HG02610 (cell line): Measurements from ENCODE around the gene PRCP.
A peak's percentile ranks its signal among the peaks of the same experiment; 100 is the strongest.
"Not testable (repeated sequence)": the region's sequence is repeated elsewhere in the genome, so short reads cannot be mapped to it uniquely, and the experiment has no call there.

ENCODE experiments used
- ATAC-seq: cut with Tn5 transposase; IDR thresholded peaks from one replicate; pipeline ENCODE4 v1.9.1; 2021; ENCODE audit warnings: mild to moderate bottlenecking, moderate library complexity; ENCODE audit not compliant: unreplicated experiment

PRCP gene

DNA sequence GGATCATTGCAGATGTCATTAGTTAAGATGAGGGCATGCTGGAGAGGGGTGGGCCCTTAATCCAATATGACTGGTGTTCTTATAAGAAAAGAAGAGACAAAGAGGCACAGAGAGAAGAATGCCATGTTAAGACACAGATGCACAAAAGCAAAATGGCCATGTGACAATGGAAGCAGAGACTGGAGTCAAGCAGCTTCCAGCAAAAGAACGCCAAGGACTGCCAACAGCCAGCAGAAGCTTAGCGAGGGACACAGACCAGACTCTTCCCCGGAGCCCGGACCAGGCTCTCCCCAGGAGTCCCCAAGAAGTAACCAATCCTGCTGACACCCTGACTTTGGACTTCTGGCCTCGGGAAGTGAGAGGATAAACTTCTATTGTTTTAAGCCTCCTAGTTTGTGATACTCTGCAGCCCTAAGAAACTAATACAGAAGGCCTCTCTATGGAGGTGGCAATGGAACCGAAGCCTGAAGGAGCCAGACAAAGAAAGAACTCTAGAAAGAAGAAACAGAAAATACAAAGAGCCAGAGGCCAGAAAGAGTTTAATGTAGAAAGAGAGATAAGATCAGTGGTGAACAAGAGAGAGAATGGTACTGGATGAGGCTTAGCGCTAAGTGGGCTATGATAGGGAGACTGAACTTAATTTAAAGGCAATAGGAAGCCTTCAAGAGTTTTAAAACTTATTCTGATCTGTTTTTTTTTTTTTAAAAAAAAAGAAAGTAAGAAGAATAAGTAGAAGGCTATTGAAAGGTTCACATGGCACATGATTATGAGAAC lies 27.7 kb downstream of the PRCP start:
- no peak for ATAC-seq

DNA sequence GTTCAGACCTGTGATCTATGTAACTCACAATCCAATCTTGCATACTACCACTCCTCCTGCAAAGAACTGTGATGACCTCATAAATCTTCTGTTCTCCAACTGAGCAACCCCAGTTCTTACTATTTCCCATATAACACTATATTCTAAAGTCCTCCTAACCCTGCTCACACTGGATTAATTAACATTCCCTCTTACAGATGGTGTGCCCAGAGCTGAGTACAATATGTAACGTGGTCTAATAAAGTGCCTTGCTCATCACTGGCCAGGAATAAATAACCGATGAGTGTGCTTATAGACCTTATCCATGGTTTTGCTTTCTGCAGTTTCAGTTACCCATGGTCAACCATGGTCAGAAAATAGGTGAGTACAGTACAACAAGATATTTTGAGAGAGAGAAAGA lies 28.6 kb downstream of the PRCP start:
- no peak for ATAC-seq

GRCh38 chr11:82869657-82870056 lies 30.6 kb downstream of the PRCP start:
- ATAC-seq, result no peak

DNA sequence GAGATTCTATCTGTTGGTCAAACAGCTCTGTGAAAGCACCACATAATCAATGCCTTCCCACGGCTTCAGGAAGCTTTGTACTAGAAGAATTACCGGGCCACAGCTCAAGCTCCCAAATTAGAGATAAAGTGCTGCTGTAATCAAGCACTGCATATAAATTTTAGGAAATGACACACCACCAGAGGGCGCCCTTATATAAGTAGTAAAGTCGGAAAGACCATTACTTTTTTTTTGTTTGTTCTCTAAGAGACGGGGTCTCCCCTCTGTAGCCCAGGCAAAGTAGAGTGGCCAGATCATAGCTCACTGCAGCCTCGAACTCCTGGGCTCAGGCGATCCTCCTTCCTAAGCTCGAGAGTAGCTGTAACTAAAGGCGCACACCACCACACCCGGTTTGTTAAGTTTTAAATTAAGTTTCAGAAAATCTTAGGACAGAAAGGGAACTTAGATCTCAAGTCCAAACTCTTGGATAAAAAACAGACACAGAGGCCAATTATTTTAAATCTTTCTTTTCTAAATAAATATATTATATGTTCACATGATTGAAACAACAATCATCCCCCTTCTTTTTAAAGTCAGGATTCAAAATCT lies 32.6 kb downstream of the PRCP start:
- peak; percentile 39 for ATAC-seq

DNA sequence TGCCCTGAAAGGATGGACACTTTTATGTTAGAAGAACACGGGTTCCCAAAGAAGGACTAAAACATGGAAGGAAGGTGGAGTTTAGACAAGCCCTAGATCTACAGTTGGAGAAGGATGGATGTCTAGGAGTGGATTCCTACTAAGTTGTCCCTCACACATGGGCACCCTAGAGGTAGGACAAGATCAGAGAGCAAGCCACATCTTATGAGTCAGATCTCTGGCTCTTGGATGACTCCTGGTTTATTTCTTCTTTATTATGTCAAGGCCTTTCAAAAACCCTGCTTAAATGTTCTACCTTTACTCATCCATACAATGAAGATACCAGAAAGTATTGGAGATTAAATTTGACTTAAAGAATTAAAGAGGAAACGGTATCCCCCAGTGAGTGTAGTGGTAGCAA lies 34.4 kb downstream of the PRCP start:
- ATAC-seq, result no peak

DNA sequence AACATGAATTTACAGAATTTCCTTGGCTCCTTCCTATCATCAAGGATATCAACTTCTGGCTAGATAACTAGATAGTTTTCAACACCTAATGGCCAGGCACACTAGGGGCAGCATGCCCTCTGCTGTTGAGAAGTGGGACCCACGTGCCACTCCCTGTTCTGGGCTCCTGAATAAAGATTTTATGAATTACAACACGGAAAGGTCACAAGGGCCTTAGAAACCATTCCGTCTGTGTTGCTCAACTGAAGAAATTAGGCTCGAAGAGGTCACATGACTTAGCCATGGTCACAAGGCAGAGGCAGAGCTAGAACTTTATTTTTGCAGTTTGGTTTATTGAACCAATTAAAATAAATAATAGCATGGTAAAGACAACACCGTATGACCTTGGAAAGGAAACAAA lies 36.0 kb downstream of the PRCP start:
- peak; percentile 67 for ATAC-seq

DNA sequence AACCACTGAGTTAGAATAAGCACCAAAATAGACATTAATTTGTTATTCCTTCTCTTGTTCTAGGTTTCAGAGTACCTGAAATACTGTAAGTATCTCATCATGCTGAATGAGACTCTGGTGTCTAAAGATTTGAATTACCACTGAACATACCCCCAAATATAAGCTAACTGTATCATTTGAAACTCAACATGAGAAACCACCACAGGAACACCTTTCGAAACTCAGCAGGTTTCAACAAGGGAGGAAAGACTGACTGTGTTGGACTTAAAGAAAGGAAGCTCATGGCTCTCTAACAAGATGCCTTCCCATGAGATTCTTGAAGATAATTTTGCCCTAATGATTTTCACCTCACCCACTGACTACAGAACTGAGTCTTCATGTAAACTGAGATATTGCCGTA lies 37.0 kb downstream of the PRCP start:
- no peak for ATAC-seq

DNA sequence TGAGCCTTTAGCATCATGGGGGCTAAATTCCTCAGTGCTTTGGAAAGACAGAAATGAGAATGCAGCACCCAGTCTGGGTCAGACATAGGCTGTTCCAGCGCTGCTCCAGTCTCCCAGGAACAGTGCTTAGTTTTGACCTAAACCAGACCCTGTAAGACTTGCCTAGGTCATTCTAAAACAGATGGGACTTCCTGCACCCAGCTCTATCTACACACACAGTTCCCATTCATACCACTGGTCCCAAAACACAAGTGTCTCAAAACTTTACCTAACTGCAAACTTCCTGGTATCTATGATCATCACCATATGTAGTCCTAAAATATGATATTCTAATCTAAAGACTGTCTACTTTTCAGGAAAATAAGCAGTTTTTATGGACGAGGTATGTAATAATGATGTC lies 37.9 kb downstream of the PRCP start:
- no peak for ATAC-seq

DNA sequence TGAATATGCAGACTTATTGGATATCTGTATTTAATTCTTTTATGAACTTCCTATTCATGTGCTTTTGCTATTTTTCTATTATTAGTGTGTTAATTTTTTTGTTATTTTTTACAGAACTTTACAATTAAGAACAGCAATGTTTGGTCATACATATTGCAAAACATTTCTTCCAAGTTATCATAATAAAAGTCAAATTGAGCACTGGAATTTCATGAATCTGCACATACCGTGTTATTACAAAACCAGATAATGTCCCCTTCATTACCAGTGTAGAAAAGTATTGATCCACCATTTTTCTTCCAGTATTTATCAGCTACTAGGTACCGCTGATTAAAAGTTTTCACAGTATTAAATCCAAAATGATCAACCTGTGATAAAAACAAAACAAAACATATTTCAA lies 40.5 kb downstream of the PRCP start:
- no peak for ATAC-seq

DNA sequence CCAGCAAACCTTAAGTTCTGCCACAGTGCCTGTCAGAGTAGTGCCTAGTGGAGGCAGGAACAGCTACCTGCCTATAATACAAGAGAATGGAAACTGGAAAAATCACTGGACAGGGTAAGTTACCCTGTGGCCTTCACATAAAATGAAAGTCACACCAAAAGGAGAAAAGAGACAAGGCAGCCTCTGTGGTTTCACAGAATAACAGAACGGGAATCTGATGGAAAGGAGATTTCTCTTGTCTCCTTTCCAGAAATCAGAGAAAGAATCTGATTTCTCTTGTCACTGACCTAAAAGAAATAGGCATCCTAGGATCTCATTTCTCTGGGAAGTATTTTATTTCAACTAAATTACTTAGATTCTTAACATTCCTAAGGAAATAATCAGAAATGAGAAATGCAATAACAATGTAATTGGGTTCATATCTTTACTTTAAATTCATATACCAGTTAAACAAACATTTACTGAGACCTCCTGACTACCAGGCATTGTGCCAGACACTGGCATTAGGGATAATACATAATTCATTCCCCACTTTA lies 41.6 kb downstream of the PRCP start:
- ATAC-seq, result no peak

DNA sequence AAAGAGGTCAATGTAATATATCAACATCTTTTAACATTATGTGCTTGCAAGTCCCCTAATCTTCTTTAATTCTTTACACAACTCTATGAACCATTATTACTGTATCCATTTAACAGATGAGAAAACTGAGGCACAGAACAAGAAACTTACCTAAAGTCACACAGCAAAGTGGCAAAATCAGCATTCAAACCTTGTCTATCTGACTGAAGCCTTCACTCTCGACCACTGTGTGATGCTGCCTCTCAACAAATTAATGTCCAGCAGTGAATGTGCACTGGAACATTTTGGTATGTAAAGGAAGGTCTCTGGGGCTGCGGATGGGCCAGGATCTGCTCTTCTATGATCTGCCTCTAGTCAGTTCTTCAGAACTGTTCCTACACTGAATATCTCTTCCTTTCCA lies 42.1 kb downstream of the PRCP start:
- ATAC-seq, result no peak

GRCh38 chr11:82857145-82857544 lies 43.1 kb downstream of the PRCP start:
- ATAC-seq, result no peak

DNA sequence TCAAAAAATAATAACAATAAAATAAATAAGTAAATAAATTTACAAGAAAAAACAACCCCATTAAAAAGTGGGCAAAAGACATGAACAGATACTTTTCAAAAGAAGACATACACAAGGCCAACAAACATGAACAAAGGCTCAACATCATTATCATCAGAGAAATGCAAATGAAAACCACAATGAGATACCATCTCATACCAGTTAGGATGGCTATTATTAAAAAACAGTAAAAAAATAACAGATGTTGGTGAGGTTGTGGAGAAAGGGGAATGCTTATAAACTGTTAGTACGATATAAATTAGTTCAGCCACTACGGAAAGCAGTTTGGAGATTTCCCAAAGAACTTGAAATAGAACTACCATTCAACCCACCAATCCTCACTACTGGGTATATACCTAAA lies 44.6 kb downstream of the PRCP start:
- ATAC-seq, result no peak

DNA sequence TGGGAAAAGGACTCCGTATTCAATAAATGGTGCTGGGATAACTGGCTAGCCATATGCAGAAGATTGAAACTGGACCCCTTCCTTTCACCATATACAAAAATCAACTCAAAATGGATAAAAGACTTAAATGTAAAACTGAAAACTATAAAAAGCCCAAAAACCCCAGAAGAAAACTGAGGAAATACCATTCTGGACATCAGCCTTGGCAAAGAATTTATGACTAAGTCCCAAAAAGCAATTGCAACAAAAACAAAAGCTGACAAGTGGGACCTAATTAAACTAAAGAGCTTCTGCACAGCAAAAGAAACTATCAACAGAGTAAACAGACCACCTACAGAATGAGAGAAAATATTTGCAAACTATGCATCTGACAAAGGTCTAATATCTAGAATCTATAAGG lies 45.3 kb downstream of the PRCP start:
- not testable (repeated sequence) for ATAC-seq

DNA sequence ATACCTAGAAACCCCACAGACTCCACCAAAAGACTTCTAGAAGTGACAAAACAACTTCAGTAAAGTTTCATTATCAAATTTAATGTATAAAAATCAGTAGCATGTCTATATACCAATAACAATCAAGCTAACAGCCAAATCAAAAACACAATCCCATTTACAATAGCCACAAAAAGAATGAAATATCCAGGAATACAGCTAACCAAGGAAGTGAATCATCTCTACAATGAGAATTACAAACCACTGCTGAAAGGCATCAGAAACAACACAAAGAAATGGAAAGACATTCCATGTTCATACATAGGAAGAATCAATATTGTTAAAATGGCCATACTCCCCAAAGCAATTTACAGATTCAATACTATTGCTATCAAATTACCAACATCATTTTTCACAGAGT lies 46.0 kb downstream of the PRCP start:
- ATAC-seq, result no peak

- no peak for ATAC-seq
Observed at GRCh38 chr11:82848829-82849228, 51.4 kb downstream of the PRCP start.

DNA sequence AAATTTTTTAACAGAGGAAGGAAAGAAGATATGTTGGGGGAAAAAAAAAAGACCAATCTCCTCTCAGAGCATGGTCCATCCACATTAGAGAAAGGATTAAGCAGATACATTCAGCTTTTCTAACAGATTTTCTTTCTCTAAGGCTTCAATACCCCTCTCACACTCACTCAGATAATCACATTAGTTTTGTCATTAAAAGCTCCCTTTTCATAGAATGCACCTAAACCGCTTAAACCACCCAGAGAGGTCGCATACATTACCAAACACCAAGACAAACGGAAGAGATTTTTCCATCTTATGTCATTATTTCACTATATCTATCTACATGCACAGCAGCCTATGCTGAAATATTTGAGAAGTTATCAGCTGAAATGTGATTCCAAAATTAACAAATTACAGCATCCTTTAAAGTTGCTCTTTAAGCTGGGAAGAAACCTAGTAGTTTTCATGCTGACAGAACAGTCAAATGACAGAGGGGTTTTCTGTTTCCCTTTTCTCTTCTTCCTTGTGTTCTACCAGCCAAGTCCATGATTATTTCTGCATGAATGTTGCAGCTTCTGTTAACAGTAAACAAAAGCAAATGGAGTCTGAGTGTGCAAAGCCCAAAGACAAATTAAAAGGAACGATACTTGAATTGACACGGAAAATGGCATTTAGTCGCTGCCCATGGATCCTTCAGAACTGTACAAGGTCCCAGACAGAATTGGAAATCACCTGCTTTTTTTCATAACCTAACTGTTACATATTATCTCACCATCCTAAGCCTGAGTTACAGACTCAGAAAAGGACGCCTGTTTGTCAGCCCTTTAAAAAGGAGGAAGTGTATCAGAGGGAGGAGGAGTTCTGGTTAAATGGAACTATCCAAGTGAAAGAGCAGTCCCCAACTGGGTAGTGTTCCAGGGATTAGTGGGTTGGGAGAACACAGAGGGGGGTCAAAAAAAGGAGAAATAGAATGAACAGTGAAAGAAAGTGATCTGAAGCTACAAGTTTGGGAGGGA lies 54.6 kb downstream of the PRCP start:
- no peak for ATAC-seq

- ATAC-seq, result no peak
Observed at GRCh38 chr11:82843057-82843795, 57.0 kb downstream of the PRCP start.

DNA sequence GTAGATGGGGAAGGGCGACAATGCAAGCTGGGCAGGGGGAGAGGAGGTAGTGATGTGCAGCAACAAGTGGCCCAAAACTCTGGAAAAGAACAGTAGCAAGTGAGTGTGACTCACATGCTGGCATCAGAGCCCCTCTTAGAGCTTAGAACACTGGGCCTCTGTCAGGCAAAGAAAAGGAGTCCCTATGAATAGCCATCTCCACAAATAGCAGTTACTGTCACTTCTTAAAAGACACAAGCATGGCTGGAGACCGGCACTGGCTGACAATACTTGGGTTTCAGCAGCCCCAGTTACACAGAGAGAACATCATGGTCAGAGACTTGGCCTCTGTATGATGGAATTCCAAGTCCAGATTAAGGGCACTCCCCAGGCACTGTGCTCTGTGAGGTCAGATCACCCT lies 58.2 kb downstream of the PRCP start:
- ATAC-seq, result no peak

DNA sequence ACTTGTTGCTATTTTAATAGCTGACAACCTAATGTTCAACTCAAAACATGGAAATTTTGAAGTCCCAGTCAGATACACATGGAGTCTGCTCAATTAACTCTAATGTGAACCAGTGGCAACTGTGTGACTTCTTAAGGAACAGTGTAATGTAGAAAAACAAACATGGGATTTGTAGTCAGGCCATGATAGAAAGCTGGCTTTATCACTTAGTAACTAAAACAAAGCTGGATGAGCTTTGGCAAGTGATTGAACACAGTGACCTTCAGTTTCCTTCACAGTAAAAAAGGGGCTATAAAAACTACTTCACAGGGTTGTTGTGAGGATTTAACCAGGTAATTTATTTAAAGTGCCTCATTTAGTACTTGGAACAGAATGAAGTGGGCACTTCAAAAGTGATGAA lies 62.6 kb downstream of the PRCP start:
- ATAC-seq, result no peak

DNA sequence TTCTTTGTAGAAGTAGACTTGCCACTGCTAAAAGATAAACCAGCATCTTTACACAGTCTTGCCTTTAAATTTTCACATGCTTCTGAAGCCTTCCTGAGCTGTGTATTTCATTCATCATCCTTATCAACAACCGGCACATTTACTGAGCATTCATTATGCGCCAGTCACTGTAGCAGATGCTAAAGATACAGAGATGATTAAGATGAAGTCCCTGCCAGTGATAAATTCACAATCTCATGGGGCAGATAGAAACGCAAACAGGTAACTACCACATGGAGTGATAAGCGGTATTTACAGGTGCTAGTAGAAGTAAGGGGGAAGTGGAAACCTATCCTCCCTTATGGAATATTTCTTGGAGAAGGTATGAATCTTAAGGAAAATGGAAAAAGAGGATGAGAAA lies 67.2 kb downstream of the PRCP start:
- ATAC-seq, result no peak
